ENCODE data around the gene KCNQ4. TPM values are rescaled to one million over a fixed set of nuclear protein-coding genes. Genes with fewer than 3 reads are reported as not detected.

The KCNQ4 gene
- total RNA-seq, 1 experiment from 2014 or later = 1.4 TPM

GRCh38 chr1:40801742-40802077 lies 18.1 kb downstream of the KCNQ4 start:
- no peak overlapping the region for H3K27ac Mint-ChIP-seq
- H3K27me3 Mint-ChIP-seq (ENCODE audit: low read depth) = peaks cover 21% of the 10 kb centered on the region
- no CpG with 5 or more reads among the region's 3 CpGs for WGBS (ENCODE audit: extremely low coverage, insufficient read length, low lambda C conversion rate)
- H3K9me3 ChIP-seq (ENCODE audit: control insufficient read depth, low read depth, low read length) = no peaks in the 10 kb centered on the region
- H3K4ac ChIP-seq (ENCODE audit: low read depth, low read length) = no peak overlapping the region
- no peaks in the 10 kb centered on the region for H4K20me1 ChIP-seq (ENCODE audit: control insufficient read depth, insufficient read depth, insufficient read length)
- no peaks in the 10 kb centered on the region for H3K79me2 ChIP-seq (ENCODE audit: insufficient read depth, low read length)
- DNase-seq = no peak
- H3K9ac ChIP-seq (ENCODE audit: extremely low read depth, insufficient read length, low read length) = no peak overlapping the region
- H2AK5ac ChIP-seq (ENCODE audit: insufficient read length, low read length) = no peak overlapping the region
- peak overlapping the region; percentile 20 for H3K4me2 ChIP-seq (ENCODE audit: insufficient read depth, insufficient read length, low read length)
- 0 out of 2 replicates have a peak, but pooled peaks cover 5% of the 10 kb centered on the region for H3K4me1 ChIP-seq (ENCODE audit: insufficient read depth, low read length)
- H3K56ac ChIP-seq (ENCODE audit: insufficient read length, low read depth, low read length) = no peak overlapping the region
- H3K23me2 ChIP-seq (ENCODE audit: insufficient read length, low read depth, low read length, poor library complexity, severe bottlenecking) = peaks cover 3% of the 10 kb centered on the region
- no peak overlapping the region for H4K8ac ChIP-seq (replicated peaks; ENCODE audit: insufficient read length, low read depth, low read length)
- peaks cover 49 to 71% of the 10 kb centered on the region in 2 experiments for H3K4me1 Mint-ChIP-seq
- TF ChIP-seq CTCF (conservative IDR thresholded peaks at IDR 0.05) = no peak
- H3K14ac ChIP-seq (ENCODE audit: insufficient read depth, low read length) = no peak overlapping the region
- no peak overlapping the region for H4K5ac ChIP-seq (ENCODE audit: insufficient read length, low read depth, low read length)
- H2BK120ac ChIP-seq (ENCODE audit: low read depth, low read length, poor library complexity, severe bottlenecking) = no peak overlapping the region
- no peak overlapping the region for H3T11ph ChIP-seq (ENCODE audit: low read length)
- no peak overlapping the region for H2BK20ac ChIP-seq (ENCODE audit: low read depth, low read length, poor library complexity, severe bottlenecking)
- no peaks in the 10 kb centered on the region for H3K36me3 Mint-ChIP-seq (ENCODE audit: insufficient read depth in 1 of 3, low read depth in 3 of 3)
- H3K23ac ChIP-seq (ENCODE audit: insufficient read length, low read depth, low read length) = no peak overlapping the region
- H2BK12ac ChIP-seq (ENCODE audit: insufficient read length, low read depth, low read length) = no peak overlapping the region
- no peaks in the 10 kb centered on the region for H3K79me1 ChIP-seq (ENCODE audit: insufficient read depth, low read depth, low read length, poor library complexity, severe bottlenecking)
- no peak overlapping the region for H2AFZ ChIP-seq (ENCODE audit: low read length)
- H4K91ac ChIP-seq (ENCODE audit: insufficient read length, low read depth, low read length) = no peak overlapping the region
- no peak overlapping the region for H2BK15ac ChIP-seq (ENCODE audit: low read depth, low read length)
- H3K18ac ChIP-seq (ENCODE audit: insufficient read length, low read depth, low read length) = no peak overlapping the region
- H3K27ac ChIP-seq (ENCODE audit: insufficient read length, low read depth, low read length) = no peak overlapping the region
- no peaks in the 10 kb centered on the region for H3K27me3 ChIP-seq (ENCODE audit: insufficient read depth, low read length)
- H3K9me3 Mint-ChIP-seq = no peaks in the 10 kb centered on the region
- H3K4me3 Mint-ChIP-seq = peak overlapping the region; percentile 15 to 38; a peak in 2 of 5 replicates
- H2BK5ac ChIP-seq (ENCODE audit: insufficient read length, low read length) = no peak overlapping the region
